ENCODE results near the gene CCDC3.

The CCDC3 gene

DNA sequence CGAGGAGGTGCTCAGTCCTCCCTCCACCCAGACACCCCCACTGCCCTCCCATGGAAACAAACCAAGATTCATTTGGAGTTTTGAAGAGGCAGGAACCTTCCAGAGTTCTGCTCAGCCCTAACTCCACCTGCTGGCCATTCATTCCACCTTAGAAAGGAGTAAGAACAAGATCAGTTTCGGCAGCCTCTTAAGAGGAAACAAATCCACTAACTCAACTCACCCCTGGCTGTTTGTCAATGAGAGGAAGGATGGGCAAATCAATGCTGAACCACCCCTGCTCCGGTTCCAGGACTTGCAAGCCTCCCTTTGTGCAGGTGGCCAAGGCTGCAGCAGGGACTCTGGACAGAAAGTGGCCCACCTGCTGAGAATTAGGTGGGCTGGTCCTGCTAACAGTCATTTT, 26.2 kb downstream of the CCDC3 start:
- in situ Hi-C loops (cut with MboI; ENCODE audit: low pct_unique_long_range_greater_than_20kb, low sequenced_read_pairs, unreplicated experiment): no loop called here
- DNase-seq (ENCODE audit: low spot score): no peak
- TF ChIP-seq, protein P1, sequence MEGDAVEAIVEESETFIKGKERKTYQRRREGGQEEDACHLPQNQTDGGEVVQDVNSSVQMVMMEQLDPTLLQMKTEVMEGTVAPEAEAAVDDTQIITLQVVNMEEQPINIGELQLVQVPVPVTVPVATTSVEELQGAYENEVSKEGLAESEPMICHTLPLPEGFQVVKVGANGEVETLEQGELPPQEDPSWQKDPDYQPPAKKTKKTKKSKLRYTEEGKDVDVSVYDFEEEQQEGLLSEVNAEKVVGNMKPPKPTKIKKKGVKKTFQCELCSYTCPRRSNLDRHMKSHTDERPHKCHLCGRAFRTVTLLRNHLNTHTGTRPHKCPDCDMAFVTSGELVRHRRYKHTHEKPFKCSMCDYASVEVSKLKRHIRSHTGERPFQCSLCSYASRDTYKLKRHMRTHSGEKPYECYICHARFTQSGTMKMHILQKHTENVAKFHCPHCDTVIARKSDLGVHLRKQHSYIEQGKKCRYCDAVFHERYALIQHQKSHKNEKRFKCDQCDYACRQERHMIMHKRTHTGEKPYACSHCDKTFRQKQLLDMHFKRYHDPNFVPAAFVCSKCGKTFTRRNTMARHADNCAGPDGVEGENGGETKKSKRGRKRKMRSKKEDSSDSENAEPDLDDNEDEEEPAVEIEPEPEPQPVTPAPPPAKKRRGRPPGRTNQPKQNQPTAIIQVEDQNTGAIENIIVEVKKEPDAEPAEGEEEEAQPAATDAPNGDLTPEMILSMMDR (IDR thresholded peaks at IDR 0.05; ENCODE audit: extremely low read depth, insufficient read depth, missing control alignments): peak; percentile 20

- in situ Hi-C loops (cut with MboI; ENCODE audit: low pct_unique_long_range_greater_than_20kb, low sequenced_read_pairs, unreplicated experiment): no loop called here
- TF ChIP-seq, protein P1 (IDR thresholded peaks at IDR 0.05; ENCODE audit: extremely low read depth, insufficient read depth, missing control alignments): no peak
- no peak for DNase-seq (ENCODE audit: low spot score)
These were observed 26.9 kb downstream of the CCDC3 start for GRCh38 chr10:12974491-12975199.

GRCh38 chr10:12974078-12974477, 27.4 kb downstream of the CCDC3 start:
- no peak for DNase-seq (ENCODE audit: low spot score)
- TF ChIP-seq, protein P1 (IDR thresholded peaks at IDR 0.05; ENCODE audit: extremely low read depth, insufficient read depth, missing control alignments): no peak
- in situ Hi-C loops (cut with MboI; ENCODE audit: low pct_unique_long_range_greater_than_20kb, low sequenced_read_pairs, unreplicated experiment): no loop called here

DNA sequence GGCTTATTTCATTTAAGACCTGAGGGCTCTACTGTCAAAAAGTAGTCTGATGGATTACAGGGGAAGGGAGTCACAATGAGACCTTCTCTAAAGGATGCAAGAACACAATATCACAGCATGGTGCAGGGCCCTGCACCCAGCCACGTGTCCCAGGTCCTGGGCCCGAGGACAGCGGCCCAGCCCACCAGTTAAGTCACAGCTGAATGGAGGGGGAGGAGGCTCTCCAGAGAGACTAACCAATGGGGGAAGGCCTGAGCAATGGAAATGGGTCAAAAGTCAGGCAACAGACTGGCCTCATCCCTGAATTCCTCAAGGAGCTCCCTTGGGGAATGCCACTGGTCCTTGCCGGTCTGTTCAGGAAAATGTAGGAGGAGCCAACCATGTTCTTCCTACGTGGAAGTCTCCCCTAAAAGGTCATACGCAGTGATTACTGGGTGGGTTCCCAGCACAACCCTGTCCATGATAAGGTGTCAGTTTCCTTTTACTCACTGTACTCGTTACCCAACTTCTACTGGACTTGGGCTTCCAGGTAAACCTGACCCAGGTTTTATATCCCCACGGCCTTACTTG, 28.3 kb downstream of the CCDC3 start:
- in situ Hi-C loops (cut with MboI; ENCODE audit: low pct_unique_long_range_greater_than_20kb, low sequenced_read_pairs, unreplicated experiment): no loop called here
- TF ChIP-seq, protein P1 (IDR thresholded peaks at IDR 0.05; ENCODE audit: extremely low read depth, insufficient read depth, missing control alignments): no peak
- no peak for DNase-seq (ENCODE audit: low spot score)

DNA sequence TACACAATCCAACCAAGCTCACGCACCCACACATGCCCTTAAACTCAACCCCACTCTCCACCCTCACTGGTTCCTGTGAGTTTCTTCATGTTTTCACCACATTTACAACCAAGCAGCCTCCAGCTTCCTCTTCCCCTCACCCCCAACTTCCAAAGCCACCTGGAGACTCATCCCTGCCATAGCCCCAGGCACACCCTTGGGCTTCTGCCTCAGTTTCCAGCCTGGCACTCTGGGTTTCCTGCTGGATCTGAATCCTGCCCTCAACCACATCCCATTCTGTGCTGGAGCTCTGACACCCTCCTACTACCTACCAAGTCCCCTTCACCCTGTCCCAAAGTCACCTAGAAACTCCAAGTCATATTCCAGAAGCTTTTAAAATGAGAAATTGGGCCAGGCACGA, 29.4 kb downstream of the CCDC3 start:
- TF ChIP-seq, protein P1 (IDR thresholded peaks at IDR 0.05; ENCODE audit: extremely low read depth, insufficient read depth, missing control alignments): no peak

DNA sequence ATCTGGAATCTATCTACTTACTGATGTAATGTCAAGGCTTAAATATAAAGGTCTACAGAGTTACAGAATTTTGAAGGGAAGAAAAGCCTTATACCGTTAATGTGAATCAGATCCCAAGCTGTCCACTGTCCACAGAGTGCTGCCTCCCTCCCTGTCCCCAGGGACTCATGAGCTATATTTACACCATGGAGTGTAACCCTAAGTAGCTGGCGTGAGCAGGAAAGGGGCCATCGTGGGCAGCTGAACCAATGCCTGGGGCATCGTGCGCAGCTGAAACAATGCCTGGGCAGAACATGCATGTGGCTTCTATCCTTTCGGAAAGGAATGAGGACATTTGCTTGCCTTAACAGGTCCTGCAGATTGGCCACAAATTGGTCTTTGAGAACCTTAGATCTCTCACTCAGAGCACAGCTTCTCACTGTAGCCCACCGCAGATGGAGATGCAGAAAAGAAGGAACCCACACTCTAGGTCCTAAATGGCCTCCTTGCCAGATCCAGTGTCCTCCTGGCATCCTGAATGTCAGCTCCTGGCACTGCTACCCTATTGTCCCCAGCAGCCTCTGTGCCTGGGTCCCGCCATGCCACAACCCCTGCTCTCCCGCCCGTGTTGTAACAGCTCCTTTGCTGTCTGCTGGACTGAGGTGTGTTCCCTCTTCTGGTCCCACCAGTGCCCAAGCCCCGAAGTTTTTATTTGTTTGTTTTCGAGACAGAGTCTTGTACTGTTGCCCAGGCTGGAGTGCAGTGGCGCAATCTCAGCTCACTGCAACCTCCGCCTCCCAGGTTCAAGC, 30.3 kb downstream of the CCDC3 start:
- TF ChIP-seq, protein P1 (IDR thresholded peaks at IDR 0.05; ENCODE audit: extremely low read depth, insufficient read depth, missing control alignments): no peak
- no peak for DNase-seq (ENCODE audit: low spot score)
- in situ Hi-C loops (cut with MboI; ENCODE audit: low pct_unique_long_range_greater_than_20kb, low sequenced_read_pairs, unreplicated experiment): no loop called here

More for the DNA sequence above, 29.4 kb downstream of the CCDC3 start:
- DNase-seq (ENCODE audit: low spot score): no peak
- in situ Hi-C loops (cut with MboI; ENCODE audit: low pct_unique_long_range_greater_than_20kb, low sequenced_read_pairs, unreplicated experiment): no loop called here
